Hepatocyte (in vitro differentiated cells): Measurements from ENCODE around the gene DMC1. TPM values are rescaled to one million over a fixed set of nuclear protein-coding genes. Genes with fewer than 3 reads are reported as not detected.
A peak's percentile ranks its signal among the peaks of the same experiment; 100 is the strongest.

Source experiments
- DNase-seq: peaks from one replicate; pipeline ENCODE4 v3.0.0-alpha.2; 2016; ENCODE audit warnings: low spot score
- H2AFZ ChIP-seq: fragments of 200-600 bp; sonication (generic); 2 replicates; pipeline ENCODE4 v1.6.0; 2016; ENCODE audit warnings: antibody characterized with exemption, mild to moderate bottlenecking
- H3K27ac ChIP-seq: fragments of 200-600 bp; sonication (generic); 2 replicates; pipeline ENCODE4 v1.5.1; 2016; ENCODE audit warnings: mild to moderate bottlenecking
- H3K27me3 ChIP-seq: fragments of 200-600 bp; sonication (generic); 2 replicates; pipeline ENCODE4 v1.6.1; 2016
- H3K36me3 ChIP-seq: fragments of 200-600 bp; sonication (generic); replicated peaks from 2 replicates; pipeline ENCODE4 v1.5.1; 2016; ENCODE audit warnings: low read depth; ENCODE audit not compliant: insufficient read depth
- H3K4me1 ChIP-seq: fragments of 200-600 bp; sonication (generic); 2 replicates; pipeline ENCODE4 v1.5.1; 2016; ENCODE audit warnings: mild to moderate bottlenecking, moderate library complexity; ENCODE audit not compliant: insufficient read depth
- H3K4me2 ChIP-seq: fragments of 200-600 bp; sonication (generic); 2 replicates; pipeline ENCODE4 v1.6.0; 2016
- H3K4me3 ChIP-seq: fragments of 200-600 bp; sonication (generic); 2 replicates; pipeline ENCODE4 v1.5.1; 2016; ENCODE audit warnings: mild to moderate bottlenecking
- H3K79me2 ChIP-seq: fragments of 200-600 bp; sonication (generic); 2 replicates; pipeline ENCODE4 v1.6.0; 2017; ENCODE audit warnings: mild to moderate bottlenecking
- H3K9me2 ChIP-seq: fragments of 200-600 bp; sonication (generic); replicated peaks from 2 replicates; pipeline ENCODE4 v1.6.0; 2017; ENCODE audit warnings: mild to moderate bottlenecking; ENCODE audit not compliant: insufficient read depth
- H3K9me3 ChIP-seq: fragments of 200-600 bp; sonication (generic); 2 replicates; pipeline ENCODE4 v1.5.1; 2016; ENCODE audit warnings: low read depth, mild to moderate bottlenecking
- H4K20me1 ChIP-seq: fragments of 200-600 bp; sonication (generic); 2 replicates; pipeline ENCODE4 v1.6.0; 2016; ENCODE audit warnings: mild to moderate bottlenecking; ENCODE audit not compliant: insufficient read depth, poor library complexity, severe bottlenecking
- CTCF ChIP-seq: fragments of 200-600 bp; sonication (generic); IDR thresholded peaks from 2 replicates; pipeline ENCODE4 v1.5.1; 2016; ENCODE audit warnings: antibody characterized with exemption, mild to moderate bottlenecking; ENCODE audit not compliant: poor library complexity
- EZH2 ChIP-seq: fragments of 200-600 bp; sonication (generic); IDR thresholded peaks from 2 replicates; pipeline ENCODE4 v1.6.1; 2016; ENCODE audit warnings: antibody characterized with exemption, mild to moderate bottlenecking, borderline replicate concordance
- EZH2phosphoT487 ChIP-seq: fragments of 200-600 bp; sonication (generic); IDR thresholded peaks from one replicate; pipeline ENCODE4 v1.6.1; 2018; ENCODE audit warnings: antibody characterized with exemption, mild to moderate bottlenecking, low read depth, moderate library complexity; ENCODE audit not compliant: unreplicated experiment, severe bottlenecking
- WGBS: methylation state at CpG from one replicate; pipeline ENCODE4 v1.1.6; 2016; ENCODE audit warnings: low lambda C conversion rate; ENCODE audit errors: missing lambda C conversion rate; 5-methylcytosine and 5-hydroxymethylcytosine counted together
- polyA plus RNA-seq: library from polyadenylated mRNA; unstranded; fragments of >200 nt; fragmentation: Nextera tagmentation; extraction: Ambion mirVana; gene quantifications from 2 replicates; pipeline ENCODE4 v1.2.1, GENCODE V29; 2016
- total RNA-seq: library from RNA; depleted of rRNA; stranded (reverse); fragments of >200 nt; gene quantifications from 2 replicates; pipeline ENCODE4 v1.2.3, GENCODE V29; 2014

DMC1 gene
- total and polyA plus RNA-seq, 2 experiments from 2014 or later, result 0.74 to 0.80 TPM

GRCh38 chr22:38482662-38483308 lies 87.2 kb downstream of the DMC1 start:
- H4K20me1 ChIP-seq, result peaks cover 26% of the 10 kb centered on the region
- H3K4me3 ChIP-seq, result no peak overlapping the region
- 98% methylated on average over 6 of the region's 6 CpGs for WGBS
- H3K79me2 ChIP-seq, result peaks cover 8% of the 10 kb centered on the region
- H3K4me2 ChIP-seq, result no peak overlapping the region
- H3K27ac ChIP-seq, result no peak overlapping the region
- no peak overlapping the region for H2AFZ ChIP-seq
- DNase-seq, result no peak
- no peaks in the 10 kb centered on the region for H3K9me2 ChIP-seq
- no peak for TF ChIP-seq EZH2phosphoT487
- TF ChIP-seq EZH2, result no peak
- no peak for TF ChIP-seq CTCF
- peaks cover 14% of the 10 kb centered on the region for H3K36me3 ChIP-seq
- H3K9me3 ChIP-seq, result no peaks in the 10 kb centered on the region
- H3K4me1 ChIP-seq, result peaks cover 1% of the 10 kb centered on the region
- no peaks in the 10 kb centered on the region for H3K27me3 ChIP-seq

GRCh38 chr22:38481871-38482332 lies 88.1 kb downstream of the DMC1 start:
- WGBS, result 92% methylated on average over 8 of the region's 8 CpGs
- peaks cover 14% of the 10 kb centered on the region for H3K36me3 ChIP-seq
- H3K9me3 ChIP-seq, result no peaks in the 10 kb centered on the region
- peaks cover 4% of the 10 kb centered on the region for H3K4me1 ChIP-seq
- no peak for DNase-seq
- H4K20me1 ChIP-seq, result peaks cover 17% of the 10 kb centered on the region
- TF ChIP-seq CTCF (no peak), EZH2phosphoT487 (no peak), EZH2 (no peak)
- peaks cover 6% of the 10 kb centered on the region for H3K79me2 ChIP-seq
- no peak overlapping the region for H3K4me3 ChIP-seq
- no peaks in the 10 kb centered on the region for H3K27me3 ChIP-seq
- no peak overlapping the region for H2AFZ ChIP-seq
- H3K4me2 ChIP-seq, result no peak overlapping the region
- H3K27ac ChIP-seq, result peak overlapping the region; percentile 41
- H3K9me2 ChIP-seq, result no peaks in the 10 kb centered on the region

- Histone ChIP-seq H3K4me3 (no peak overlapping the region), H3K9me3 (no peaks in the 10 kb centered on the region), H4K20me1 (peaks cover 11% of the 10 kb centered on the region), H3K4me2 (no peak overlapping the region), H3K36me3 (peaks cover 10% of the 10 kb centered on the region), H3K9me2 (no peaks in the 10 kb centered on the region), H3K79me2 (peaks cover 3% of the 10 kb centered on the region), H3K27ac (peak overlapping the region; percentile 43), H2AFZ (no peak overlapping the region), H3K4me1 (peaks cover 4% of the 10 kb centered on the region), H3K27me3 (no peaks in the 10 kb centered on the region)
- no peak for TF ChIP-seq CTCF
- 98% methylated on average over 3 of the region's 3 CpGs for WGBS
- DNase-seq, result no peak
Measured at GRCh38 chr22:38481162-38481870, 88.7 kb downstream of the DMC1 start.
